Spinal cord (tissue), 10 donors: ENCODE data around the gene DLX4. TPM values are rescaled to one million over a fixed set of nuclear protein-coding genes. Genes with fewer than 3 reads are reported as not detected.

Source experiments
- DNase-seq, 6 donors: peaks; one replicate each; pipeline versions ENCODE4 v3.0.0 to v3.0.0-alpha.2; 2013 to 2015; ENCODE audit warnings: low spot score in 6 of 6, low read depth in 4 of 6
- H3K27ac ChIP-seq: one replicate; pipeline ENCODE4 v1.5.1; 2013; ENCODE audit warnings: low read depth, low read length, control low read depth
- H3K27me3 ChIP-seq: one replicate; pipeline ENCODE4 v1.6.1; 2013; ENCODE audit warnings: low read length; ENCODE audit not compliant: control insufficient read depth, insufficient read depth
- H3K36me3 ChIP-seq: one replicate; pipeline ENCODE4 v1.6.1; 2013; ENCODE audit warnings: low read length; ENCODE audit not compliant: control insufficient read depth, insufficient read depth
- H3K4me1 ChIP-seq: one replicate; pipeline ENCODE4 v1.6.1; 2013; ENCODE audit warnings: low read length; ENCODE audit not compliant: control insufficient read depth, insufficient read depth
- H3K4me3 ChIP-seq: one replicate; pipeline ENCODE4 v1.5.1; 2013; ENCODE audit warnings: low read depth, low read length, control low read depth
- H3K9me3 ChIP-seq: one replicate; pipeline ENCODE4 v1.6.1; 2013; ENCODE audit warnings: low read length; ENCODE audit not compliant: control insufficient read depth, insufficient read depth
- WGBS: methylation state at CpG from one replicate; pipeline ENCODE4 v1.1.5; 2013; ENCODE audit warnings: missing lambda C conversion rate; ENCODE audit not compliant: insufficient coverage; 5-methylcytosine and 5-hydroxymethylcytosine counted together
- polyA plus RNA-seq, 2 donors: library from polyadenylated mRNA; unstranded; fragments of 120-200 nt; gene quantifications; one replicate each; pipeline ENCODE4 v1.2.1, GENCODE V29; 2013; ENCODE audit not compliant: insufficient read length in 2 of 2
- total RNA-seq, 2 donors: library from RNA; depleted of rRNA in 1 of 2; stranded (reverse); fragments of 120-200 nt in 1 of 2; fragments of >200 nt in 1 of 2; gene quantifications; one replicate each; pipeline versions ENCODE4 v1.2.3 to v1.2.4, GENCODE V29; 2013 to 2014
- donor health status: healthy.

DLX4 gene
- total and polyA plus RNA-seq, 4 donors, result 0.42 TPM; not detected in 3

DNA sequence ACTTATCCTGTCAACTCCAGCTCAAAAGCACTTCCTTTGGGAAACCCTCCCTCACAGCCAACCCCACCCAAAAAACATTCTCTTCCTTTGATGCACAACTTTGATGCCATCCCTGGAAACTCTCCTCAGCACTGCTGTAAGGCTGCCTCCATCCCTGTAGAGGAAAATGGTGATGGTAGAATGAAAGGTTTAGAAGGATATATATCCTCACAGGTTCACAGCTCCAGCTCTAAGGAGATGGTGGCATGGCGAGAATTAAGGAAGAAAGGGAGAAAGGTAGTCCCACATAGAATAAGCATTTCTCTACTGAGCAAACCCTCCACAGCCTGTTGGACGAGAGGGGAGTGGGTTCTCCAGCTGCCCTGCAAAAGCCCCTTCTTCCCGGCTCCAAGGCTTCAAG is 2.2 kb upstream of the DLX4 start:
- Histone ChIP-seq H3K9me3 (peaks cover 2% of the 10 kb centered on the region), H3K4me1 (peaks cover 34% of the 10 kb centered on the region)
- no CpG with 5 or more reads among the region's 3 CpGs for WGBS

DNA sequence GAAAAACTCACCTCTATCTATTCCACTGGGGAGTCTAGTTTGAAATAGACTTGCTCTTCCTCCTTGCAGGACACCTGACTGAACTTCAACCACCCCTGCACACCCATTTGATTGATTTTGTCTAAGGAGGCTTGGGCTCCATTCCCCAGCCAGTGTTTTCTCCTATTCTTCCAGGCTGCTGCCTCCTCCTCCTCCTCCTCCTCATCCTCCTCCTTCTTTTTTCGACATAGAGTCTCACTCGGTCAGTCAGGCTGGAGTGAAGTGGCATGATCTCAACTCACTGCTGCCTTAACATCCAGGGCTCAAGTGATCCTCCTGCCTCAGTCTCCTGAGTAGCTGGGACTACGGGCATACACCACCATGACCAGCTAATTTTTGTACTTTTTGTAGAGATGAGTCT is 1.8 kb upstream of the DLX4 start:
- peaks cover 2% of the 10 kb centered on the region for H3K9me3 ChIP-seq
- peaks cover 38% of the 10 kb centered on the region for H3K4me1 ChIP-seq
- no peaks in the 10 kb centered on the region for H3K36me3 ChIP-seq
- no peak overlapping the region for H3K4me3 ChIP-seq
- peaks cover 99% of the 10 kb centered on the region for H3K27me3 ChIP-seq
- 0% methylated on average over 2 of the region's 3 CpGs for WGBS
- no peak overlapping the region for H3K27ac ChIP-seq
- DNase-seq, result no peak

More for the DNA sequence above, 2.2 kb upstream of the DLX4 start:
- H3K27me3 ChIP-seq, result peaks cover 98% of the 10 kb centered on the region
- no peak overlapping the region for H3K27ac ChIP-seq
- H3K4me3 ChIP-seq, result no peak overlapping the region
- DNase-seq, result no peak
- H3K36me3 ChIP-seq, result no peaks in the 10 kb centered on the region

DNA sequence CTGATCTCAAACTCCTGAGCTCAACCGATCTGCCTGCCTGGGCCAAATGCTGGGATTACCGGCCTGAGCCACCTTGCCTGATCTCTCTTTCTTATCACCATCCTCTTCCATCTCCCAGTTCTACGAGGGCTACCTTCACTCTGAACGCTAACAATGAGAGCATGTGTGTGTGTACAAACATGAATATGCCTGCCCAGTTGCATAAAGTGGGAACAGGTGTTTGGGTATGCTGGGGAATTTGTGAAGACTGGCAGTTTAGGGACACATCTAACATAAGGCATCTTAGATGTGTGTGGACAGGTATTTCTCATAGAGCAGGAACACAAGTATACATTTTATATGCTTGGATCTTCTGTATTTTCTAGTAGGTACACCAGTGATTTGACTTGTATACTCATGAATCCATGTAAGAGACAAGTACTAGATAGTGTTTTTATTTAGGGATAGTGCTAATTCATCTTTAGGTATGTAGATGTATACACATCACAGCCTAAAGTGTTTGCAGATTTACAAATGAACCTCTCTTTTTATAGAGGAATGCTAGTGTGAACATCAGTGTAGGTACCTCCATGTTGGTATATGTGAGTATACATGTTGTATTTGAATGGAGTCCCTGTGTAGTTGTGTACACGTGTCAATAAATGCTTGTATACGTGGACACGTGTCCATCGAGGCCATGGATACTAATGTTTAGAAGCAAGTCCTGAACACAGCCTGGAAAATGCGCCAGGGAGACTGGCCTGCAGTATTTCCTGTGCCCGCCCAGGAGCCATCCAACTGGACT is 1.2 kb upstream of the DLX4 start:
- peaks cover 2% of the 10 kb centered on the region for H3K9me3 ChIP-seq
- H3K36me3 ChIP-seq, result no peaks in the 10 kb centered on the region
- no peak for DNase-seq
- peaks cover 44% of the 10 kb centered on the region for H3K4me1 ChIP-seq
- no peak overlapping the region for H3K4me3 ChIP-seq
- peaks cover 99% of the 10 kb centered on the region for H3K27me3 ChIP-seq
- WGBS, result 11% methylated on average over 7 of the region's 10 CpGs
- H3K27ac ChIP-seq, result no peak overlapping the region

DNA sequence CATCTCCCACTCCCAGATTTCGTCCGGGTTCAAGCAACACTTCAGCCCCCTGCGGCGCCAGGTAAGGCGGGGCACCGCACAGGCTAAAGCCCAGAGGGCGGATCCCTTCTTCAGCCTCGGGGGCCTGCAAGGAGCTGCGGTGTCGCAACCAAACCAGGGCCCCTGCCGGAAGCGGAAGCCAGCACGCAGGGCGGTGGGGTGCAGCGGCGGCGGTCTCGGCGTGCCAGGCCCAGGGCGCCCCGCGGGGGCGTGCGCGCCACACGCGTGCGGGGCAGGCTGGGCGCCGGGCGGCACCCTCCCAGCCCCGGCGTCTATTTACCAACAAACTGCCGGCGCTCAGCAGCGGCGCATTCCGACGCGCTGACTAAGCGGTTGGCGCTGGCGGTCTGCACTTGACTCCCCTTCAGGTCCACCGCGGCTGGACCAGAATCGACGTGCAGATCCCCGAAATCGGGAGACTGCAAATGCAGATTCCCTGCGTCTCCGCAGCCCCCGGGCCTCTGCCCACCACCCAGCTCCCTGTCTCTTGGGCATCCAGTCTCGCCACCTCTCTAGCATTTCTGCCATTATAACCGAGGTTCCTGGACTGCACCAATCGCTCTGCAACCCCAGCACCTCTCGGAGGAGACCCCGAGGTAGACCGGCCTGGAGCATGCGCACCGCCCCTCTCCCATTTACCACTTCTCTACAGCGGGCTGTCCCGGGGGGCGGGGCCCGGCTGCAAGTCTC is 421 bp upstream of the DLX4 start:
- under 1% methylated on average over 60 of the region's 64 CpGs for WGBS
- peaks cover 2% of the 10 kb centered on the region for H3K9me3 ChIP-seq
- peak overlapping the region; percentile 35 for H3K4me3 ChIP-seq
- peaks cover 99% of the 10 kb centered on the region for H3K27me3 ChIP-seq
- no peaks in the 10 kb centered on the region for H3K36me3 ChIP-seq
- H3K4me1 ChIP-seq, result peaks cover 47% of the 10 kb centered on the region
- no peak overlapping the region for H3K27ac ChIP-seq
- peak in 2 of 6 donors; percentile 47 to 55 for DNase-seq

DNA sequence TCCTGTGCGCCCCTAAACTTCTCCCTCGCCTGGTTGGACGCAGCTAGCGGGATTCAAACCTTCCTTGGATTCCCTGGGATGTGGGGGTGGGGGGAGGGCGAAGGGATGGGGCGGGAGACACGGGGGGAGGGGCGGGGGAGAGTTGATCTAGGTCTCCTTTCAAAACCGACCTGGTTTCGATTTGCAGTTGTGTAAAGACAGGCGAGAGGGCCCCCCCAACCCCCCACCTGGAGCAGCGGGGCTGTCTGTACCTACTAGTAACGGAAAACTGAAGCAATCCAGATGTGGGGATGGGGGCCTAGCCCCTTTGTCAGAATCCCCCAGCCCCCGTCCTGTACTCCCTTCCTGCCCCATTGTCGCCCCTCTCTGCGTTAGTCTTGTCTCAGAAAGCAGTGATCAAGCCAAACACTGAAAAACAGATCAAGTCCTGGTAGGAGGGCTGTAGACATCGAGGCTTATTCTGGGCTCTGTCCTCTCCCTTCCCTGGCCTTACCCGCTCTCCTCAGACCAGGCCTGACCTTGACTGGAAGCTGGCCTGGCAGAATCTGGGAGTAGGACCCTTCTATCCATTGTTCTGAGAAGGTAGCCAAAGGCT is 902 bp downstream of the DLX4 start:
- no peak overlapping the region for H3K4me3 ChIP-seq
- WGBS, result 0% methylated on average over 2 of the region's 18 CpGs
- no peak for DNase-seq

DNA sequence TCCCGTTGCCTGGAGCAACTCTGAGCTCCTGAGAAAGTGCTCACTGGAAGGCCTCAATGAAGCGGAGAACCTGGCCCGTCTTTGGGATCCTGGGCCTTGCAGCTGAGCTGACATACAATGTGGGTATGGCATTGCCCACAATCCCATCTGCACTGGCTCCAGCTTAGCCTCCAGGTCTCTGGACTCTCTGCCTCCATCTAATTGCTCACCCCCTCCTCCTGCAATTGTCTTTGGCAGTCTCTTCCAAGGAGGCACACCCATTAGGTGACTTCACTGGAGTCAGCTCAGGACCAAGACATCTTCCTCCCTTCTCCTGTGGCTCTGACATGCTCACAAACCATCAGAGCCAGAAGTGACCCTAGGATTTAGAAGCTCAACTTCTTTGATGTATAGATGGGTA is 1.5 kb downstream of the DLX4 start:
- H3K27me3 ChIP-seq, result peaks cover 99% of the 10 kb centered on the region
- DNase-seq, result no peak
- no peak overlapping the region for H3K27ac ChIP-seq
- WGBS, result 29% methylated on average over 3 of the region's 3 CpGs
- H3K4me3 ChIP-seq, result no peak overlapping the region
- H3K4me1 ChIP-seq, result peaks cover 31% of the 10 kb centered on the region
- peaks cover 2% of the 10 kb centered on the region for H3K9me3 ChIP-seq
- H3K36me3 ChIP-seq, result no peaks in the 10 kb centered on the region

More for the DNA sequence above, 902 bp downstream of the DLX4 start:
- Histone ChIP-seq H3K27ac (no peak overlapping the region), H3K4me1 (peaks cover 34% of the 10 kb centered on the region), H3K36me3 (no peaks in the 10 kb centered on the region), H3K27me3 (peaks cover 99% of the 10 kb centered on the region), H3K9me3 (peaks cover 2% of the 10 kb centered on the region)

DNA sequence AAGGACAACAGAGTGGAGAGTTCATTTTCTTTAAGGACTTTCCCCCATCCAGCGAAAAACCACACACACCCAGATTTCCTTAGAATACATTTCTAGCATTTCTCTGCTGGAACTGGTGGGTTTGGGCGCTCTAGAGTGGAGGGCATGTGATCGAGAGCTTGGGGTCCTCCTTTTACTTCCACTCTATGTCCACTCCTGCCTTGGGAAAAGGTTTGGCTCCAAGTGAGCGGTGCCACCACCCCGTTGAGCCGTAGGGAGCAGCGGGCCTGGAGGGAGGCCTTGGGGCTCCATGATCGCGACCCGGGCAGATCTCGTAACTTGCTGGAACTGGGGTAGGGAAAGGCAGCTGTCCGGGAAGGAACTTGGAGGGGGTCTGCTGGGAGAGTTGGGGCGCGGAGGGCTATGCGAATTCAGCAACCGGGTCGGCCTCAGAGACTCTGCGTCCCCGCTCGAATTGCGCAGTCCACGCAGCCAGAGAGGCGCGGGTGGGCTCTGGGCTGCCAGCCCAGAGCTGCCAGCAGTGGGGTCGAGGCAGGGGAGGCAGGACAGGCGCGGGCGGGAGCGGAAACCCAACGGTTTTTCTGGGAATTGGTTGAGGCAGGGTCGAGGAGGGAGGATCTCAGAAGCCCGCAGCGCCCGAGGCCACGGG is 2.3 kb downstream of the DLX4 start:
- peaks cover 36% of the 10 kb centered on the region for H3K4me1 ChIP-seq
- no peak overlapping the region for H3K27ac ChIP-seq
- 2% methylated on average over 33 of the region's 35 CpGs for WGBS
- no peak overlapping the region for H3K4me3 ChIP-seq
- no peak for DNase-seq
- peaks cover 99% of the 10 kb centered on the region for H3K27me3 ChIP-seq
- H3K36me3 ChIP-seq, result no peaks in the 10 kb centered on the region
- H3K9me3 ChIP-seq, result peaks cover 2% of the 10 kb centered on the region

DNA sequence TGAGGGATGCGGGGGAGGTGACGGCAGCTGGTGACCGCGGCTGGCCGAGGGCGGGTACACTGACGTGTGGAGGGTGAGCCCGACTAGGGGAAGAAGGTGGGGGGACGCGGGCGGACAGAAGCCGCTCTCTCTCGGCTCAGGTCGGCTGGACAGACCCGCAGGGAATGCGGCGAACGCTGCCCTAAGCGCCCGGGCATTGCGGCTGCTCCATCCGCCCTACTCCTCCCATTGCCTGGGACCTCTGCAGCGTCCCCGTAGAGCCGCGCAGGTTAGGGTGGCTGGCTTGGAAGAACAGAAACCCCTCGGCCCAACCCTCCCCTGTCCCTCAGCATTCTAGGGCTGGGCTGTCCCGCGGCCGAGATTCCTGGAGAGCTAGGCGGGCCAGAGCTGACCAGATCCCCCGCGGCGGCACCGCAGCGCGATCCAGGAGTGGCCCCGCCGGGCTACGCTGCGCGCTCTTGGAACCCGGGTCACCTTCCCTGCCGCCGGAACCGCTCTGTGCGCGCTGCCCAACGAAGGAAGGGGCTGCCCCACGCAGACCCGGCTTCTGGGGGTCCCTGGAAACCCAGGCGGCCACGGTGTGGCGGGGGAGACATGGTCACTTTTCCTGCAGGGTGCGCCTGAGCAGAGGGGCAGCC is 3.0 kb downstream of the DLX4 start:
- H3K4me1 ChIP-seq, result peaks cover 39% of the 10 kb centered on the region
- peaks cover 2% of the 10 kb centered on the region for H3K9me3 ChIP-seq
- no peak for DNase-seq
- H3K27me3 ChIP-seq, result peaks cover 99% of the 10 kb centered on the region
- no peak overlapping the region for H3K4me3 ChIP-seq
- WGBS, result under 1% methylated on average over 54 of the region's 55 CpGs
- no peaks in the 10 kb centered on the region for H3K36me3 ChIP-seq
- H3K27ac ChIP-seq, result no peak overlapping the region
